GM18907 (cell line): ENCODE results near the gene TTC39A.
A peak's percentile ranks its signal among the peaks of the same experiment; 100 is the strongest.

Source experiments
- ATAC-seq: cut with Tn5 transposase; IDR thresholded peaks from one replicate; pipeline ENCODE4 v1.9.1; 2021; ENCODE audit warnings: mild to moderate bottlenecking, moderate library complexity; ENCODE audit not compliant: unreplicated experiment

TTC39A gene

DNA sequence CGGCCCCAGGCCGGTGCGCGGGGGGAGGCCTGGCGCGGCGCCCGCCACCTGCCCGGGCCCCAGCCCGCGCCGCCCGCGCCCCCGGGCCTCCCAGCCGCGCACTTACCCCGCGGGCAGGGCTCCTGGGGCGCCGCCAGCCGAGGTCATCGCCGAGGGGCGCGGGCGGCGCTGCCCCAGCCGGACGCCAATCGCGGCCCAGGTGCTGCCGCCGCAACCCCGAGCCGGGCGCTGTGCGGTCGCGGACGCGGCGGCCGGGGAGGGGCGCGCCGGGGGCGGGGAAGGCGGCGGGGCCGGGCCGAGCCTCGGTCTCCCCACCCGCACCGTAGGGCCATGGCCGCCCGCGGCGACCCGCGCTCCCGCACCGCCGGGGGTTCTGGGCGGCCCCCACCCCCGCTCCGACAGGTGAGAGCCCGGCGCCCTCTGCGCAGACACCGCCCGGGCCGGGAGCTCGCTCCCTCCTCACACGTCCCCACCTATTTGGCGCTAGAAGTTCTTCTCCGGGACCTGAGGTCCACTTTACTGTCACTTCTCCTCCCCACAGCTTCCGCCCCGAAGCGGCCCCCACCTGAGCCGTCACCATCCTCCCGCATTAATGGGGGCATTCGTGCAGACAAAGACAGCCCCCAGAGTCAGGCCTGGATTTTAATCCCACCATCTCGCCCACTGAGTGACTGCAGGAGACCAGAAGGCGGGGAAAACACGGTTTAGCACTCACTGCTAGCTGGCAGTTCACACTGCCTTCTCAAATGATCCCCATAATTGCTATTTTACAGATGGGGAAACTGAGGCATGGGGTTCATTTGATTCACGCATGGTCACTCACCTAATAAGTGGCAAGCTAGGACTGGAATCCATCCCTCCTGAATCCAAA, at the start of gene TTC39A:
Gene TTC39A (minus strand): TSS at position 232 of the 871 bp plus-strand sequence. CDS start 85 bp downstream, at position 147.
- ATAC-seq: no peak

DNA sequence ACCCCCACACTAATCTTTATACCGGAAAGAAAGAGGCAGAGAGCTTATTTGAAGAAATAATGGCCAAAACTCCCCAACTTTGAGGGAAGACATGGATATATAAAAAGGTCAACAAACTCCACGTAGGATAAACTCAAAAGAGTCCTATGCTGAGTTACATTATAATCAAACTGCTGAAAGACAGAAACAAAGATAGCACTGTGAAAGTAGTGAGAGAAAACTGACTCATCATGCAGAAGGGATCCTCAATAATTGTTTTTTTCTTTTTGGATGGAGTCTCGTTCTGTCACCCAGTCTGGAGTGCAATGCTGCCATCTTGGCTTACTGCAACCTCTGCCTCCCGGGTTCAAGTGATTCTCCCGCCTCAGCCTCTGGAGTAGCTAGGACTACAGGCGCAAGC, 48.5 kb upstream of the TTC39A start:
- ATAC-seq: no peak

- ATAC-seq: no peak
These were observed 43.5 kb upstream of the TTC39A start for GRCh38 chr1:51373898-51374297.

DNA sequence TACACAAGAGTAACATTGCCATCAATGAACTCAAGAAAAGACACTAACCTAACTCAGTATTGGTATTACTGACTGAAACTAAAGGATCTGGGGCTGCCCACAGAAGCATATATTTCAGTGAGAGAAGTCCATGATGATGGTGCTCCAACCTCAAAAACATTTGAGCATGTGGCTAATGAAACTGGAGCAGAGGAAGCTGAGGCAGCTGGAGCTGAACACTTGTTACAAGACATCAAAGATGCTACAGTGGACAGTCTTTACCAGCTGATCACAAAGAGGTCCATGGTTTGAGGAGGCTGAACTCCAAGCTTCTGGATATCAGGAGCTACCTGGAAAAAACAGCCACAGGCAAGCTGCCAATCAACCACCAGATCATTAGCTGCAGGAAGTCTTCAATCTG, 42.2 kb upstream of the TTC39A start:
- ATAC-seq: no peak

DNA sequence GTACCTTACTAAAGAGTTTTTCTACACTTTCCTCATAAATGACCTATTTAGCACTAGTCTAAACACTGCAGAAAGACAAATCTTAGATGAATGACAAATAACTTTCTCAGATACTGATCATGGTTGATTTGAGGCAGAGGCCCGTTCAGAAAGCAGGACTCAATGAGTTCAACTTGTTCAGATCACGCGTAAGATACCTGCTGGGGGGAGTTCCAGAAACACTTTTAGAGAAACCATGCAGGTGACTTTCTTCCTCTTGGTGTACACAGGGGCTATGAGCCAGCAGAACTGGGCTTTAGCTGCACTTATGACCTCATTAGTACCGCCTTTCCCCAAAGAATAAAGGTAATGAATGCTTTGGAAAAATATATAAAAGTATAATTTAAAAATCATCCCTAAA, 38.8 kb upstream of the TTC39A start:
- no peak for ATAC-seq

GRCh38 chr1:51365774-51366173, 35.4 kb upstream of the TTC39A start:
- no peak for ATAC-seq

DNA sequence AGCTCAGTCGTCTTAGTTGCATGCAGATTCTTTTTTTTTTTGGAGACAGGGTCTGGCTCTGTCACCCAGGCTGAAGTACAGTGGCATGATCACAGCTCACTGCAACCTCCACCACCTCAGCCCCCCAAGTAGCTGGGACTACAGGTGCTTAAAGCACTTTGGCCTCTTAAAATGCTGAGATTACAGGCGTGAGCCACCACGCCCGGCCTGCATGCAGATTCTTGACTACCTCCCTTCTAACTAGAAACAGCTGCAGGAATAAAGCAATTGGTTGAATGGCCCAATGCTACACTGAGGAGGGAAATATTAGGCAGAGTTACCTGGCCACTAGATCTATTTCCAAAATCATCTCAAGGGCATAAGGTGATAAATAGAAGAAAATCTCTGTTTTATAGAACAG, 29.5 kb upstream of the TTC39A start:
- ATAC-seq: no peak

GRCh38 chr1:51355382-51355781, 25.0 kb upstream of the TTC39A start:
- ATAC-seq: no peak

DNA sequence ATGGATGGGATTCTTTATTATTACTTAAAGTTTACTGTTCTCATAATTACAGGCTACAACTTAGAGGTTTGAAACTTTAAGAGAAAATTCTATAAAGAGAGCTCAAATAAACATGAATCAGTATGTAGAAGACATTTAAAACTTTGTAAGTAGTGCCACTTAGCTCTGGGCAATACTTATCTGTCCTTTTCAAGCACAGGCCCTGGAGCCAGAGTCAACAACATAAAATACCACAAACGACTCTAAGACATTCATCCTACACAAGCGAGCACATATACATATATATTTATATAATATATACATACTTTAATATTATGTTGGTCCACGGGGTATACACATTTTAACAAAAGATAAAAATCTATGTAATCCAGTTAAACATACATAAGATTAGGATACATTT, 24.1 kb upstream of the TTC39A start:
- no peak for ATAC-seq

DNA sequence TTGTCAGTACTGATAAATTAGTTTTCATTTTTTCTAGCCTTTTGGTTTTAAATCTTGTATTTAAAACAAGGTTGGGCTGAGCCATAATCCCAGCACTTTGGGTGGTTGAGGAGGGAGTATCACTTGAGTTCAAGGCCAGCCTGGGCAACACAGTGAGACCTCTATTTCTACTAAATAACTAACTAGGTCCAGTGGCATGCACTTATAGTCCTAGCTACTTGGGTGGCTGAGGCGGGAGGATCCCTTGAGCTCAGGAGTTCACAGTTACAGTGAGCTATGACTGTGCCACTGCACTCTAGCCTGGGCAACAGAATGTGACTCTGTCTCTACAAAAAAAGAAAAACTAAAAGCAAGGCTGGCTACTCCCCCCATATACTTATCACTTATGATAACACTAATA, 21.5 kb upstream of the TTC39A start:
- no peak for ATAC-seq

DNA sequence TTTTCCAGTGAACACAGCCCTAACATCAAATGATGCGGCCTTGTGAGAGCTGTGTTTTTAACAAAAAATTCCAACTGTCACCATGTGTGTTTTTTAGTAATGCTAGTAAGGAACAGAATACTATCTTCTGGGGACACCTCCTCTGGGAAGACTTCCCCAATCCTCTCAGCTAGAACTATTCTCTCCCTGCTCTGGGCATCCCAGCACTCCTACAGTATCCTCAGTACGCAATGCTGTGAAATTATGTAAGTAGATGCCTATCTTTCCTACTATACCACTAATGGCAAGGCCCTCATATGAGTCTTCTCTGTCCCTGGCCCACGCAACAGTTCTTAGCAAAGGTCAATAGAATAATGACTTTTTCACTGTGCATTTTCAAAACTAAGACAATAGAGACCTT, 19.5 kb upstream of the TTC39A start:
- ATAC-seq: no peak

DNA sequence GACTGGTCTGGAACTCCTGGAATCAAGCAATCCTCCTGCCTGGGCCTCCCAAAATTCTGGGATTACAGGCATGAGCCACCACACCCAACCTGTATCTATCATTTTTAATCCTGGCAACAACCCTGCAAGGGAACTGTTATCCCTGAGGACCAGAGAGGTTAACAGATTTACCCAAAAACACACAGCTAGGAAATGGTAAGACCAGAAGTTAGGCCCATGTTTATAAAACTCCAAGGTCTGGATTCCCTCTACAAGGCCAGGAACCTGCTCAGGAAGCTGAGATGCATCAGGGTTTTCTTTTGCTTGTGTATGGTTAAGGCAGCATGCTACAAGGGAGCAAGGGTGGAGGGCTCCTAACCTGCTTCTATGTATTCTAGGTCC, 17.8 kb upstream of the TTC39A start:
- ATAC-seq: no peak

DNA sequence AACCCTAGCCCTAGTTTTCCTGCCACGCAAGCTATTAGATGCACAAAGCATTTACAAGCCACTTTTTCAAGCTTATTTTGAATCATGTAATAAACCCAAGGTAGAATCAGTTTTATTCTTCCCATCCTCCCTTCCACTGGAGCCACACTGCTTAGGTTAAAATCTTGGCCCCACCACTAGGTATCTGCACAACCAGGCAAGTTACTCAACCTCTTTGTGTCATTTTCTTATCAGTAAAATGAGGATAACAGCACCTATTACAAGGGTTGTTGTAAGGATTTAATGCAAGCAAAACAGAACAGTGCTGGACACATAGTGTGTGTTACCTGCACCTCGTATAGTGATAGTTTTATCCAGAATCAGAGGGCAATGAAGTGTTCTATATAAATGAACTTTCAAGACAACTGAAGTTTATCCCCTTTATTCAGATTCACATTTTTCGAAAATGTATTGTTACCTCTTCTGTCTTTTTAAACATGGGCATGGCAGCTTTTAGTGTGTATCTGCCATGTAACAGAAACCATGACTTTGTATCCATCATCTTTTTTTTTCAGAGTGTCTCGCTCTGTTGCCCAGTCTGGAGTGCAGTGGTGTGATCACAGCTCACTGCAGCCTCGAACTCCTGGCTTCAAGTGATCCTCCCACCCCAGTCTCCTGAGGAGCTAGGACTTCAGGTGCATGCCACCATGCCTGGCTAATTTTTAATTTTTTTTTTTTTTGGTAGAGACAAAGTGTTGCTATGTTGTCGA, 17.2 kb upstream of the TTC39A start:
- ATAC-seq: no peak

DNA sequence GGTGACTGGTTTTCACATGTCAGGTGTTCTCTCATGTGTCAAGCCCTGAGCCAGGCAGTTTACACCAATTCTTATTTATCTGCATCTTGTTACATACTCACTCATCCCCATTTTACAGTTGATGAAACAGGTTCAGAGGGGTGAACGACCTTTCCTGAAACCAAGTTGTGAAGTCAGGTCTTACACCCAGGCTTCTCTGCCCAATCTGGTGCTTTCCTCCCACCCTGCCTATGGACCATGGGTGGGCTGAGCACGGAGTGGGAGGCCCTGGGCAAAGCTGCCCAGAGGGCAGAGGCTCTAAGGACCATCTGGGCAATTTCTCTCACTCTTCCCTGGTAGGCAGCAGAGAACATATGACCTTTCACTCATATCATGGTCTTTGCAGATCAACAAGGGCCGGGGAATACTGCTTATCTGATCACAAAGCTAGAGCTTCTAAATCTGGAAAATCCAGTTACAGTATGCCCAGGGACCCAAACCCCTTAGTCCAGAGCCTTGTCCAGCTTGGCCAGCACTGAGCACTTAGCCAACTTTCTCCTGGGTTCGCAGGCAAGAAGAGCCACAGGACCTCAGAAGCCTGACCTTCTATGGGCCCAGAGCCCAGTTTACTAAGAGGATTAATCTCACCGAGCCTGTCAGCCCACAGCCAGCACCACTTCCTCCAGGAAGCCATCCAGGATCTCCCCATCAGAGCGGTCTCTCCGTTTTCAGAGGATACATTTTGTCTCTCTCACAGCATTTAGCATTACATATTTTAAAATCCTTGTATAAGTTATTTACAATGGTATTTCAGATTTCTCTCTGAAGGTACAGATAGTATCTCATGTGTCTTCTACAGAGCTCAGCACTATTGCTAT, 16.0 kb upstream of the TTC39A start:
- no peak for ATAC-seq

GRCh38 chr1:51345300-51345687, 14.9 kb upstream of the TTC39A start:
- ATAC-seq: no peak

DNA sequence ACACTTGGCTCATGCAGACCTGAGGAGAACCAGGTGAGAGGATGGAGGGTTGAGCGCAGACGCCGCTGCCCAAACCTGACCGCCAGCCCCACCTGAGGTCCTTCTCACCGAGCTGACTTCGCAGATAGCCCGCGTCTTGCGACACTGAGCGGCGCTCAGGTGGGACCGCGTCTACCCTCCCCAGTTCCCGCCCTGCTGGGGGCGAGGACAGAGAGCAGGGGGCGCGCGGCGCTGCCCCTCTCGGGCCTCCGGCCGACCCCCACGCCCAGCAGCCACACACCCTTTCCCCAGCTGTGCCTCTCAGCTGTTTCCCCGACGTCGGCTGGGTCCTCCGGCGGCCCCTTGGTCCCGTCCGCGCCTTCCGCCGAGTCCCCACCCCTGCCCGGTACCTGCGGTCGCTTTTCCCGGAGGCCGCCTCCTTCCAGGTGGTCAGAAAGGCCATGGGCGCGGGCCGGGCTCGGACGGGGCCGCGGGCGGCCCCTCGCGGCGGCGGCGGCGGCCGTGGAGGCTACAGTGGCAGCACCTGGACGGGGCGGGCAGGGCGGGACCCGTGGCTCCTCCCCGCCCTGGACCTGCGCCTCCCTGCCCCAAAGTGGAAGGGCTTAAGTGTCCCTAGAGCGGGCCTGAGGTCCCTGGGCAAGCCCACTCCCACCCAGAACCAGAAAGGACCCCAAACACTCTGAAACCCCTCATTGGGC, 14.4 kb upstream of the TTC39A start:
- ATAC-seq: no peak

DNA sequence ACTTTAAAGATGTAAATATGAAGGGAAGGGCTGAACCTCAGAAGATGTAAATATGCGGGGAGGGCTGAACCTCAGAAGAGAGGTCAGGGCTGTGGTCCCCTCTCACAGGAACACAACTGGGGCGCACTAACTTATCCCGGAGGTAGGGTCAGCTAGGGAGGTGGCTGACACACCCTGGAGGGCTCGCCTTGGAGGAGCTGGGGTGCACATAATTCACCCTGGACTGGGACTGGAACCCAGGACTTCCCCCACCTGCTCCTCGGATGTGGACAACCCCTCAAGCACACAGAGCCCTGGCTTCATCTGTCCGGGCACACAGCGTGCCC, 13.9 kb upstream of the TTC39A start:
- no peak for ATAC-seq

DNA sequence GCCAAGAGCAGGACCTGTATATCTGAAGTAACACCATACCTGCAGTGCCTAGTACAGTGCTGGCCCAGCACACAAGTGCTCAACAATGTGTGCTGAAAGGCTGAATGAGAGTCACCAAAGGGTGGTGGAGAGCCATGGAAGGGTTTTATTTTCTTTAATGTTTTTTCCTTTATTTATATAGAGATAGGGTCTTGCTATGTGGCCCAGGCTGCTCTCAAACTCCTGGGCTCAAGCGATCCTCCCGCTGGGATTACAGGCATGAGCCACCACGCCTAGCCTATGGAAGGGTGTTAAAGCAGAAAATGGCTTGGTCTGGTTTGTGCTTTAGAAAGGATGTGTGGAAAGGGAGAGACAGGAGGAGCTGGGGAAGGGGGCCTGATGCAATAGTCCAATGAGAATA, 13.3 kb upstream of the TTC39A start:
- no peak for ATAC-seq

DNA sequence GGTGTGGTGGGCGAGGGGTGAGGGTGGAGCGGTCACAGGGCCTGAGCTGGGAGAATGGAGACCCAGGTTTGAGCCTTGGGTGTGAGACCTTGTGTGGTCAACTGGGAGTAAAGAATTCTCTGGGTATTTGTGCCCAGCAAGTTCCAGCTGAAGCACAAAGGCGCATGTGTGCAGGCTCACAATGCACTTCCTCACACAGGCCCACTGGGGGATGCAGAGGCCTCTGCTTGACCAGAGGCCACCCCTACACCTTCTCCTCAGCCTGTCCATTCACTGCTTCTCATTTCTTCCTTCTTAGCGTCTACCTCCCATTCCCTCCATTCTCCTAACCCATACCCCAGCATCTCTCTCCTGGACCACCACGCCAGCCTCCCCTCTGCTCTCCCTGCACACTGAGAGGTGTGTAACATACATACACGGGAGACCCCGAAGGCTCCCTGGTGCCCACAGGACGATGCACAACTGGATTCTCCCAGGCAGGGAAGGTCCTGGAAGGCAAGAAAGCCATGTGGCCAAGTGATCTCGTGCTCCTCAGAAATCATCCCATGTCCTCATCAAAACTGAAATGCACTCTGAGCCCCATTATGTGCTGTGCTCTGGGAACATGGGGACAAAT, 12.3 kb upstream of the TTC39A start:
- ATAC-seq: no peak

DNA sequence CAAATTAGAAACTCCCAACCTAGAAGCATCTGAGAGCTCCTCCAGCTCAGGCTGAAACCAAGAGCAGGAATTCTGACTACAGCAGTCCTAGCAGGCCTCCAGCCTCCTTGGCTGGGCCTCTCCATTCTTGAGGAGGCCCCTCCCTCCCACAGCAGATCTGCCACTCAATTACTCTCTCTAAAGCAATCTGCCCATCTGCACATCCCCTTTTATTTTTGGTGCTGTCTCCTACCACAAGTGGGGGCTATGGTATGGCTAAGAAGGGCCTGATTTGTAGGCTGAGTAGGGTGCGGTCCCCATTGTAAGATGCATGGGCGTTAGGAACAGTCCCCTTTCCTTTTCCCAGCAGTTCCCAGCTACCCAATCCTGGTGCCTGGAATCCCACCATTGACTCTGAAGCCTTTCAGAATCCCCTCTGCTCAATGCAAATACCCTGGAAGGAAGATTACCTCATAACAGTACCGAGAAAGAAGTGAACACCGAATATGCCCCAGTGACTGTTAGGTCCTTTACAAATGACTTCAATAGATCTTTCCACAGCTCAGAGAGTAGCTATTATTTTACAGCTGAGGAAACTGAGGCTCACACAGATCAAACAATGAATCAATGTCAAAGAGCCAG, 11.6 kb upstream of the TTC39A start:
- ATAC-seq: peak; percentile 62
